ENCODE results near the gene ATP6V0D1.

The ATP6V0D1 gene

DNA sequence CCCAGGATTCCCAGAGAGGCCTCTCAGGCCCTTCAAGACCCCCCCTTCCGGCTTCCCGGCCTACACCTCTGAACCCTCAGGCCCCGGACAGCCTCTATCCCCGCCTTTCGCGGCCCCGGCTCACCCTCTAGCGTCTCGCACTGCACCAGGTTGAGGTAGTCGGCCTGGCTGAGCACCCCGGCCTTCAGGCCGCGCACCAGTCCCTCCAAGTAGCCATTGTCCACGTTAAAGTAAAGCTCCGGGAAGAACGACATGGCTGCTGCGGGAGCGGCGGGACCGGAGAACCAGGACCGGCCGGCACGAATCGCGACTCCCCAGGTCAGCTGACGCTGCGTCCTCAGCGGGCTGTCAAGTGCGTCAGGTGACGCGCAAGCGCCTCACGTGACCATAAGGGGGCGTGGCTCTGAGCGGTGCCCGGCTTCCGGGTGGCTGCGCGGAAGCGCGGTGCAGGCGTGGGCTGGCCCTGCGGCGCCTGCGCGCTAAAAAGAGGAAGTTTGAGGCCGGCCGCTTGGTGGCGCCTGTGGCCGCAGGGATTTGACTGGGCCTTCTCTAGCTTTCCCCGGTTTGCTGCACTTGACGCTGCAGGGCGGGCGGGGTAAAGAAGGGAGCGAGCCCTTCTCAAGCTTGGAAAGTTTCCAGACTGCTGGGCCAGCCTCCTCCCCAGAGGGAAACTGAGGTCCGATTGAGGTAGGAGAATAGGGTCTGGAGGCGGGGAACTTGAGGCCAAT, at the start of gene ATP6V0D1:
TSS of gene ATP6V0D1 (minus strand) at position 325 of the 728 bp plus-strand sequence. CDS start at position 254, 71 bp downstream.
- peak within 1 kb of the TSS; percentile 83 for H3K27ac ChIP-seq (ENCODE audit: low read depth, low read length, poor library complexity, severe bottlenecking)

GRCh38 chr16:67530013-67530939, 49.3 kb upstream of the ATP6V0D1 start:
- TF ChIP-seq CTCF (IDR thresholded peaks at IDR 0.05; ENCODE audit: low read length), result no peak
- TF ChIP-seq EZH2 (IDR thresholded peaks at IDR 0.05; ENCODE audit: borderline replicate concordance, low read length), result no peak
- H3K79me2 ChIP-seq (ENCODE audit: insufficient read depth, low read length), result no peaks in the 10 kb centered on the region

More for the DNA sequence above, at the start of gene ATP6V0D1:
- Histone ChIP-seq H3K27me3 (ENCODE audit: insufficient read depth, low read length) (no peaks in the 10 kb centered on the region), H3K9ac (ENCODE audit: low read length) (peak within 1 kb of the TSS; percentile 92), H3K4me1 (ENCODE audit: insufficient read depth, low read length, severe bottlenecking) (peaks cover 29% of the 10 kb centered on the region), H3K4me2 (ENCODE audit: low read length) (peak within 1 kb of the TSS; percentile 98), H3F3A (ENCODE audit: insufficient read depth, low read length) (no peaks in the 10 kb centered on the region), H4K20me1 (ENCODE audit: insufficient read depth, low read length) (no peaks in the 10 kb centered on the region), H2AFZ (ENCODE audit: low read length) (no peak within 1 kb of the TSS), H3K9me3 (ENCODE audit: low read length) (no peaks in the 10 kb centered on the region), H3K36me3 (ENCODE audit: insufficient read depth, low read length) (peaks cover 20% of the 10 kb centered on the region; the same call in 1 of the 2 replicates), H3K79me2 (ENCODE audit: insufficient read depth, low read length) (peaks cover 40% of the 10 kb centered on the region), H3K4me3 (ENCODE audit: low read depth, low read length, poor library complexity, severe bottlenecking) (peak within 1 kb of the TSS; percentile 91), H3K9me2 (ENCODE audit: low read depth, low read length) (no peaks in the 10 kb centered on the region)
- TF ChIP-seq EZH2 (IDR thresholded peaks at IDR 0.05; ENCODE audit: borderline replicate concordance, low read length) (no peak), CTCF (IDR thresholded peaks at IDR 0.05; ENCODE audit: low read length) (peak; percentile 85)

DNA sequence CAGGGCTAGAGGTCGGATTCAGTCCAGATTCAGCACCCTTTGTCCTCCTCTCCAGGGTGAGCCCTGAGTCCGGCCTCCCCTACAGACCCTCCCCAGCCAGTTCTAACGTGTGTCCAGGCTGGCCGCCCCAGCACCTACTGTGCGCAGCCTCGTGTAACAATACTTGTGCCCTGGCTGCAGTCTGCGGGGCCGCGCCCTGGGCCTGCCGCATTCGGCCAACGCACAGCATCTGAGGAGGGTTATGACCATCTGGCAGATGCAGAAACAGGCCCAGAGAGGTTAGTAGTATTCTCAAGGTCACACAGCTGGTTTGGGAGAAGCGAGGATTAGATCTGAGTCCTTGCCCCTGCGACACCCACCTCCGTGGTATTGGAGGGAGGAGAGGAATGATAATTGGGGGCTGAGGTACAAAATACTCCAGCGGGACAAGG, 48.6 kb upstream of the ATP6V0D1 start:
- peak overlapping the region; percentile 58; the same call in 1 of the 2 replicates for H3K9ac ChIP-seq (ENCODE audit: low read length)
- H2AFZ ChIP-seq (ENCODE audit: low read length), result no peak overlapping the region
- H3K79me2 ChIP-seq (ENCODE audit: insufficient read depth, low read length), result no peaks in the 10 kb centered on the region
- H4K20me1 ChIP-seq (ENCODE audit: insufficient read depth, low read length), result no peaks in the 10 kb centered on the region
- no peaks in the 10 kb centered on the region for H3K36me3 ChIP-seq (ENCODE audit: insufficient read depth, low read length)
- H3K4me3 ChIP-seq (ENCODE audit: low read depth, low read length, poor library complexity, severe bottlenecking), result peak overlapping the region; percentile 60
- H3K27ac ChIP-seq (ENCODE audit: low read depth, low read length, poor library complexity, severe bottlenecking), result peak overlapping the region; percentile 92
- H3K27me3 ChIP-seq (ENCODE audit: insufficient read depth, low read length), result no peaks in the 10 kb centered on the region
- TF ChIP-seq CTCF (IDR thresholded peaks at IDR 0.05; ENCODE audit: low read length) (no peak), EZH2 (IDR thresholded peaks at IDR 0.05; ENCODE audit: borderline replicate concordance, low read length) (no peak)
- no peaks in the 10 kb centered on the region for H3K9me3 ChIP-seq (ENCODE audit: low read length)
- H3K4me1 ChIP-seq (ENCODE audit: insufficient read depth, low read length, severe bottlenecking), result peaks cover 54% of the 10 kb centered on the region
- peaks cover 4% of the 10 kb centered on the region; the same call in 1 of the 2 replicates for H3F3A ChIP-seq (ENCODE audit: insufficient read depth, low read length)
- no peaks in the 10 kb centered on the region for H3K9me2 ChIP-seq (ENCODE audit: low read depth, low read length)
- peak overlapping the region; percentile 80 for H3K4me2 ChIP-seq (ENCODE audit: low read length)

More at GRCh38 chr16:67530013-67530939, 49.3 kb upstream of the ATP6V0D1 start:
- Histone ChIP-seq H3K27me3 (ENCODE audit: insufficient read depth, low read length) (peaks cover 3% of the 10 kb centered on the region; the same call in 1 of the 2 replicates), H3K9ac (ENCODE audit: low read length) (peak overlapping the region; percentile 58; the same call in 1 of the 2 replicates), H3K9me2 (ENCODE audit: low read depth, low read length) (no peaks in the 10 kb centered on the region), H3K4me1 (ENCODE audit: insufficient read depth, low read length, severe bottlenecking) (peaks cover 54% of the 10 kb centered on the region), H3K9me3 (ENCODE audit: low read length) (no peaks in the 10 kb centered on the region), H3K4me2 (ENCODE audit: low read length) (peak overlapping the region; percentile 80), H4K20me1 (ENCODE audit: insufficient read depth, low read length) (no peaks in the 10 kb centered on the region), H3K36me3 (ENCODE audit: insufficient read depth, low read length) (no peaks in the 10 kb centered on the region), H3K27ac (ENCODE audit: low read depth, low read length, poor library complexity, severe bottlenecking) (peak overlapping the region; percentile 92), H3K4me3 (ENCODE audit: low read depth, low read length, poor library complexity, severe bottlenecking) (peak overlapping the region; percentile 60), H2AFZ (ENCODE audit: low read length) (no peak overlapping the region), H3F3A (ENCODE audit: insufficient read depth, low read length) (peaks cover 4% of the 10 kb centered on the region; the same call in 1 of the 2 replicates)
